GM12891 (cell line): ENCODE data around the gene CPXM1.
"Not testable (repeated sequence)": the region's sequence is repeated elsewhere in the genome, so short reads cannot be mapped to it uniquely, and the experiment has no call there.

Experiments used
- DNase-seq: peaks from one replicate; pipeline ENCODE4 v3.0.0; 2011; ENCODE audit warnings: low spot score; ENCODE audit not compliant: insufficient read length
- FAIRE-seq: peaks from 2 replicates; lab custom pipeline; 2011; peaks lifted over from hg19 to GRCh38; lab: Jason Lieb, UNC
- PAX5 ChIP-seq: IDR thresholded peaks from 2 replicates; pipeline ENCODE4 v1.6.1; 2011; ENCODE audit warnings: low read length, moderate library complexity, mild to moderate bottlenecking; ENCODE audit not compliant: insufficient read depth, severe bottlenecking
- POLR2A ChIP-seq: IDR thresholded peaks from 2 replicates; pipeline ENCODE4 v1.6.1; 2011; ENCODE audit warnings: low read depth, low read length, control low read depth
- POLR2AphosphoS5 ChIP-seq: IDR thresholded peaks from 2 replicates; pipeline ENCODE4 v1.6.1; 2011; ENCODE audit warnings: low read depth, low read length, control low read depth
- POU2F2 ChIP-seq: IDR thresholded peaks from 2 replicates; pipeline ENCODE4 v1.6.1; 2011; ENCODE audit warnings: low read depth, mild to moderate bottlenecking, control low read depth, low read length, moderate library complexity
- SPI1 ChIP-seq: IDR thresholded peaks from 2 replicates; pipeline ENCODE4 v1.6.1; 2011; ENCODE audit warnings: low read depth, low read length, control low read depth
- TAF1 ChIP-seq: IDR thresholded peaks from 2 replicates; pipeline ENCODE4 v1.6.1; 2011; ENCODE audit warnings: low read depth, low read length, control low read depth

The CPXM1 gene

DNA sequence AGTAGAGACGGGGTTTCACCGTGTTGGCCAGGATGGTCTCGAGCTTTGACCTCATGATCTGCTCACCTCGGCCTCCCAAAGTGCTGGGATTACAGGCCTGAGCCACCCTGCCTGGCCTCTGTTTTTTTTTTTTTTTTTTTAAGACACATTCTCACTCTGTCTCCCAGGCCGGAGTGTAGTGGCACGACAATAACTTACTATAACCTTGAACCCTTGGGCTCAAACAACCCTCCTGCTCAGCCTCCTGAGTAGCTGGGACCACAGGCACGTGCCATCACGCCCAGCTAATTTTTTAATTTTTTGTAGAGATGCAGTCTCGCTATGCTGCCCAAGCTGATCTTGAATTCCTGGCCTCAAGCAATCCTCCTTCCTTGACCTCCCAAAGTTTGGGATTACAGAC is 26.6 kb downstream of the CPXM1 start:
- no peak for FAIRE-seq
- DNase-seq = no peak
- no peak for TF ChIP-seq SPI1
- no peak for TF ChIP-seq PAX5
- no peak for TF ChIP-seq POLR2AphosphoS5
- no peak for TF ChIP-seq POU2F2
- TF ChIP-seq POLR2A = no peak
- no peak for TF ChIP-seq TAF1

DNA sequence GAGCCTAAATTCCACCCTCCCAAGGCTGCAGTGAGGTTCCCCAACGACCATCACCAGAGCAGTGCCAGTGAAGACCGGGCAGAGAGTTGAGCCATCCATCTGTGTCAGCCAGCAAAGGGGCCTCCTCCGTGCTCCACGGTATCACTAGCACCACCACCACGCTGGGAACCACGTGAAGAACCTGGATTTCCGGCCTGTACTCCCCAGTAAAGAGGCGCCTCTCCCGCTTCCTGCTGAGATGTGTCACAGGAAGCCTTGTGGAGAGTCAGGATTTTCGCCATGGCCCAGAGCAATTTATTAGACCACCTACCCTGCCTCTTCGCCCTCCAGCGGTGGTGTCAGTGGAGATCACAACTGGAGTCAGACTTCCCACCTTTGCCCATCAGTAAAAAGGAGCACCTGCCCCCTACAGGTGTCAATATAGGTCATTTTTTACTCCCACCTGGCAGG is 28.8 kb downstream of the CPXM1 start:
- DNase-seq (no peak), FAIRE-seq (no peak)
- TF ChIP-seq PAX5 (no peak), POU2F2 (no peak), POLR2A (no peak), TAF1 (no peak), POLR2AphosphoS5 (no peak), SPI1 (no peak)

DNA sequence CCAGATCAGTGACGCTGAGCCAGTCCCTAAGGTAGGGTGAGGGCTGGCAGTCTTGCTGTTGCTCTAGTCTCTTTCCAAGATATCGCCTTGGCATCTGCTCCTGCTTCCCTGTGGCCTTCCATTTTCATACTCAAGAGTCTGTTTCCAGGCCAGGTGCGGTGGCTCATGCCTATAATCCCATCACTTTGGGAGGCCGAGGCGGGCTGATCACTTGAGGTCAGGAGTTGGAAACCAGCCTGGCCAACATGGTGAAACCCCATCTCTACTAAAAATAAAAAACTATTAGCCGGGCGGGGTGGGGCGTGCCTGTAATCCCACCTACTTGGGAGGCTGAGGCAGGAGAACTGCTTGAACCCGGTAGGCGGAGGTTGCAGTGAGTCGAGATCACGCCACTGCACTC is 30.3 kb downstream of the CPXM1 start:
- not testable (repeated sequence) for DNase-seq, FAIRE-seq

DNA sequence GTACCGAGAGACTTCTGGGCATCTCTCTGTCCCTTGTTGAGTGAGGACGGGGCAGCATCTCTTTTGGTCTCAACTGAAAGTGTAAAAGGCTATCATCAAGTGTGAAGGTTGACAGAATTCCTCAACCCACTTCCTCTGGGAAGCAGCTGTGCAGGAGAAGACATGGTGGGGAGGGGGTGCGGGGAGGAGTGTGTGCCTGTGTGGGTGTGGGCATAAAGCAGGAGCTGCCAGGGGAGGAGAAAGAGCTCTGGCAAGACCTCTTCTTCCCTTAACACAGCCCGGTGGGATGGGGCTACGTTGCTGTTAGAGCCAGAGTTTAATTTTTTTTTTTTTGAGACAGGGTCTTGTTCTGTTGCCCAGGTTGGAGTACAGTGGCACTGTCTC is 31.8 kb downstream of the CPXM1 start:
- no peak for DNase-seq
- no peak for FAIRE-seq
- TF ChIP-seq POLR2AphosphoS5 (no peak), POU2F2 (no peak), PAX5 (no peak), SPI1 (no peak), POLR2A (no peak)

DNA sequence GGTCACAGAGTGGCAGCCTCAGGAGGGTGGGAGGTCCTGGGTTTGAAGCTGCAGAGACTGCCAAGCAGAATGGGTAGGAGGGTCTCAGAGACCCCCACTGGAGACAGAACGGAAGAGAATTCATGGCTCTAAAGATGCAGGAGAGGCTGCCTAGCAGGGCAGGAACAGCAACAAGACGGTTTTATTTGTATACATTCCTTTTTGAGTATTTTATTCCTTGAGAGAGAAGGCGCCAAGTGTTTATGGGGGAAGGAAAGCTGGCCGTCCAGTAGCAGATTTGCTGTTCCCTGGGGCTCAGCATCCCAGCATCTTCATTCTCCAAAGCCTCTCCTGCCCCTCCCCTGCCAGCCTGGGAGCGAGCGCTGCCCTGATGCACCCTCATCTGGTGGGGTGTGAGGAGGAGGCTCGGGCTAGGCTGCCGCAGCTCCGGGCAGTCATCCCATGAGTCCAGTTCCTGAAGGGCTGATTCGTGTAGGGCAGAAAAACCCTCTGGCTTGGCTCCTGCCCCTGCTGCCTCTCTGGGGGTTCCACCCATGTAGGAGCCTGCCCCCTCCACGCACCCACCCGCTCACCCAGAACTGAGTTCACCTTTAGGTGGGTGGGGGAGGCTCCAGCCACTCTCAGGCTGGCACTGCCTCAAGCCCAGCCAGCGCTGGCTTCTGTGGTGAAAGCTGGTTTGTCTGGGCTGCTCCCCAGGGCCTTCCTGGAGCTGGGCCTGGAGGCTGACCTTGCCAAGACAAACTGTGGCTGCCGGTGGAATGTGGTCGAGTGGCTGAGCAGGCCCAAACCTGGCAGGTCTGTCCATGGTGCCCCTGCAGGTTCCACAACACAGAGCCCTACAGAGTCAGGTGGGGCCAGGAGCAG is 32.4 kb downstream of the CPXM1 start:
- no peak for DNase-seq
- no peak for TF ChIP-seq SPI1
- no peak for TF ChIP-seq POLR2A
- no peak for TF ChIP-seq PAX5
- no peak for TF ChIP-seq TAF1
- no peak for TF ChIP-seq POU2F2
- no peak for TF ChIP-seq POLR2AphosphoS5
- FAIRE-seq = no peak

DNA sequence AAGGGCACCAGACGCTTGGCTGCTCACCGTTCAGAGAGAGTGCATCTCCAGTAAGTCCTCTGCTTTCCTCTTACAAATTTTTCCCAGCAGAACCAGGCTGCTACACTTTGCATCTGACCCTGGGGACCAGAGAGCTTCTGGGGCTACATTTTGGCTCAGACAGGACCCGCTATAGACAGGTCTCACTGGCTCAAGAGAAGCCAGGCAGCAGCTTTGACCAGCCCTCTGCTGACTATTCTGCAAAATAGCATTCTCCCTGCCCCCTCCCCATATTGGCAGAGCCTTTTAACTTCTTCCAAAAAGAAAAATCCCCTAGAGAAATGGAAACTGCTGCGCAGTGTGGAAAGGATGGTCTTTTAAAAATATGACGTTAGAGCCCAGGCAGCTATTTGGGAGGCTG is 37.2 kb downstream of the CPXM1 start:
- DNase-seq = no peak
- FAIRE-seq = no peak
- TF ChIP-seq TAF1 = no peak
- TF ChIP-seq POU2F2 = no peak
- TF ChIP-seq PAX5 = no peak
- no peak for TF ChIP-seq POLR2A
- TF ChIP-seq SPI1 = no peak

DNA sequence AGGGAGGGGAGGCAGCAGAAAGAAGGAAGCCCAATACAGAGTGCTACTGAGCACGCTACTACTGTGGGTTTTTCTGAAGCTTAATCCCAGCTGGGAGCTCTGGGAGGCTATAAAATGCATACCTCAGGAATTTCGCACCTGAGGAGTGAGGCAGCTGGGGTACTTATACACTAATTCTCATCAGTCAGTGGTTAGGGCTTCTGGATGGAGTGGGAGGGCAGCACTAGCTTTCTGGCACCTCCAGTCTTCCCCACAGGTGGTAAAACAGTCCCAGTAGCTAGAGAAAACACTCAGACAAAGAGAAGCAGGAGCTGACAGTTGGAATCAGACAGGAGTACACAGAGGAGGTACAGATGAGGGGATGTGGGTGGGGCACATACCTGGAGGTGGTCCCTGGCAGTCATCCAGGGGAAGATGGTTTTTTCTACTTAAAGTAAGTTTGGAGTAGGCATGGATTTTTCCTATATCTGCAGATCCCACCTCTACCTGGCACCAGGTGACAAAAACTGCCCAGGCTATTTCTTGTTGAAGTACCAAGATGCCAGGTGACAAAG is 37.8 kb downstream of the CPXM1 start:
- FAIRE-seq (no peak), DNase-seq (no peak)
- no peak for TF ChIP-seq SPI1
- no peak for TF ChIP-seq TAF1
- no peak for TF ChIP-seq POLR2A
- no peak for TF ChIP-seq POLR2AphosphoS5
- TF ChIP-seq POU2F2 = no peak
- no peak for TF ChIP-seq PAX5

DNA sequence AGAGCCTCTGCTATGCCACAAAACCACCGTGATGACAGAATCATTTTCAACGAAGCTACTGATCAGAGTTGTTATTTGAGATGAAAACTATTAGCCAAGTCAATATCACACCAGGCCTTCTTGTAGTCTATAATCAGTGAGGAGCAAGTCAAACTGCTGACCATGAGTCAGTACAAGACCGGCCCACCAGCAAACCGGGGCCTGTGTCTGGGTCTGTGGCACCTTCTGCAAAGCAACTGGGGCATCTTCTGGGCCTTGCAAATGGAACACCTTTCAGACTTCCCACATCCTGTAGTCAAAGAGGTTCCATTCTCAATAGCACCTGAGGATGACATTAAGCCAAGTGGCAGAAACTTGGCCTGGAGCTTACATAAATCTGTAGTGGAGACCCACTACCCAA is 38.5 kb downstream of the CPXM1 start:
- no peak for DNase-seq
- TF ChIP-seq TAF1 = no peak
- TF ChIP-seq SPI1 = no peak
- TF ChIP-seq PAX5 = no peak
- no peak for TF ChIP-seq POU2F2
- TF ChIP-seq POLR2A = no peak
- no peak for TF ChIP-seq POLR2AphosphoS5
- no peak for FAIRE-seq

DNA sequence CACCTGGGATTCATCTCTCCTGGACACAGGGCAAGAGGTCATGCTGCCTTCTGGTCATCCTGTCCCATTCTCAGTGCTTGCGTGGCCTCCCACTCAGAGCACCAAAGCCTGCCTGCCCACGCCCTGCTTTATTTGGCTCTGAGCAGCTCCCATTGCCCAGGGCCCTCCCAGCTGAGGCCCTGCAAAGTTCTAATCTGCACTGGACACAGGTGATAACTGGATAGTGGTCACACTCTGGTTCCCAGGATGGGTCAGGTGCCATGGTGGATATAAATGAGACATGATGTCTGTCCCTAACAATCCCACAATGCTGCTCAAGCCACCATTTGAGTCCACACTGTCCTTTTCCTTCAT is 39.5 kb downstream of the CPXM1 start:
- DNase-seq (no peak), FAIRE-seq (no peak)
- no peak for TF ChIP-seq POU2F2
- TF ChIP-seq POLR2A = no peak
- no peak for TF ChIP-seq PAX5
- no peak for TF ChIP-seq POLR2AphosphoS5
- TF ChIP-seq SPI1 = no peak
- no peak for TF ChIP-seq TAF1

DNA sequence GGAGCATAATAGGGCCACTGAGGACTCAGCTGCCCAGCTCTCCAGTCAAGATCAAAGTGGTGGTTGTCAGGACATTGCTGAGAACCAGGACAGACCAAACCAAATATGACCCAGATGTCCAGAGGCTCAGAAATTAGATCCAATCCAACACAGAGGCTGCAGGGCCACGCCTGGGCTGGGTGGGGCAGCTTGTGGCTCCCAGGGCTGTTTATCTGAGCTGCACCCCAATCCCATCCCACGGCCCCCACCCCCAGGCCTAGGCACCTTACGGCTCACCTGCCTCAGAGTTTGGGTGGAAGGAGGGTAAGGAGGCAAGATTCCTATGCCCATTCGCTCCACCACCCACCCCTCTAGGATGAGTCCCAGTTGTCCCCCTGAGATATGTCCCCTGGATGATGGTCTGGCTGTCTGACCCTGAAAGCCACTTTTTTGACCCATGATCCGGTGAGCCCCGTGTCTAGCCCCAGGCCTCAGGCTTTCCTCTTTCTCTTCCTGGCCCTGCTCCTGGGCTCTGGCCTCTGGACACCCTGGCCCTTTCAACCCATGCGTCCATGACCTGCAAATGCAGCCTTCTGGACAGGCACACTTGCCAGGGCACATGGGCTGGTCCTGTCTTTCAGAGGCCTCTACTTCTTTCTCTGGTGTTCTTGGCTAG is 40.0 kb downstream of the CPXM1 start:
- no peak for FAIRE-seq
- TF ChIP-seq POLR2A (no peak), POU2F2 (no peak), POLR2AphosphoS5 (no peak), PAX5 (no peak), SPI1 (no peak), TAF1 (no peak)
- DNase-seq = no peak
